Omental fat pad (tissue), 4 donors: ENCODE measurements around the gene SUMO4. TPM values are rescaled to one million over a fixed set of nuclear protein-coding genes. Genes with fewer than 3 reads are reported as not detected.

Source experiments
- ATAC-seq: fragments of 150-250 bp; one replicate; pipeline ENCODE4 v1.9.1; 2016; ENCODE audit warnings: mild to moderate bottlenecking, moderate library complexity; ENCODE audit not compliant: low FRiP score
- DNase-seq: peaks from one replicate; pipeline ENCODE4 v3.0.0-alpha.2; 2019; ENCODE audit warnings: low spot score
- total RNA-seq, 4 donors: library from RNA; depleted of rRNA; stranded (reverse); fragments of >200 nt; gene quantifications; one replicate each; pipeline ENCODE4 v1.1.0, GENCODE V29; 2016
- TF ChIP-seq, protein P1 (sequence below), 3 donors: fragments of 450-650 bp; IDR thresholded peaks; one replicate each; pipeline ENCODE4 v1.5.1; 2016 to 2017; ENCODE audit warnings: antibody characterized with exemption in 3 of 3, mild to moderate bottlenecking in 3 of 3, moderate library complexity in 2 of 3

Gene SUMO4
- total RNA-seq, 4 donors from 2014 or later: 1.9 to 10.6 (median 4.7) TPM

DNA sequence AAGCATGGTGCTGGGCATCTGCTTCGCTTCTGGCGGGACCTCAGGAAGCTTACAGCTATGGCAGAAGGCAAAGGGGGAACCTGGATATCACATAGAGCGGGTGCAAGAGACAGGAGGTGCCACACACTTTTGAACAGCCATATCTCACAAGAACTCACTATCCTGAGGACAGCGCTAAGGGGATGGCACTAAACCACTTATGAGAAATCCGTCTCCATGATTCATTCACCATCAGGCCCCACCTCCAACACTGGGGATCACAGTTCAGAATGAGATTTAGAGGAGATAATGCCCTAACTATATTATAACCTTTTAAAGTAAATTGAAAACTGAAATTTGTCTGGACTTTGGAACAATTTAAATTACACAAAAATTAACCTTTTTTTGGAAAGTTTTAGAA lies 37.8 kb upstream of the SUMO4 start:
- TF ChIP-seq, protein P1, sequence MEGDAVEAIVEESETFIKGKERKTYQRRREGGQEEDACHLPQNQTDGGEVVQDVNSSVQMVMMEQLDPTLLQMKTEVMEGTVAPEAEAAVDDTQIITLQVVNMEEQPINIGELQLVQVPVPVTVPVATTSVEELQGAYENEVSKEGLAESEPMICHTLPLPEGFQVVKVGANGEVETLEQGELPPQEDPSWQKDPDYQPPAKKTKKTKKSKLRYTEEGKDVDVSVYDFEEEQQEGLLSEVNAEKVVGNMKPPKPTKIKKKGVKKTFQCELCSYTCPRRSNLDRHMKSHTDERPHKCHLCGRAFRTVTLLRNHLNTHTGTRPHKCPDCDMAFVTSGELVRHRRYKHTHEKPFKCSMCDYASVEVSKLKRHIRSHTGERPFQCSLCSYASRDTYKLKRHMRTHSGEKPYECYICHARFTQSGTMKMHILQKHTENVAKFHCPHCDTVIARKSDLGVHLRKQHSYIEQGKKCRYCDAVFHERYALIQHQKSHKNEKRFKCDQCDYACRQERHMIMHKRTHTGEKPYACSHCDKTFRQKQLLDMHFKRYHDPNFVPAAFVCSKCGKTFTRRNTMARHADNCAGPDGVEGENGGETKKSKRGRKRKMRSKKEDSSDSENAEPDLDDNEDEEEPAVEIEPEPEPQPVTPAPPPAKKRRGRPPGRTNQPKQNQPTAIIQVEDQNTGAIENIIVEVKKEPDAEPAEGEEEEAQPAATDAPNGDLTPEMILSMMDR (IDR thresholded peaks at IDR 0.05): no peak
- ATAC-seq: no peak
- DNase-seq: no peak

DNA sequence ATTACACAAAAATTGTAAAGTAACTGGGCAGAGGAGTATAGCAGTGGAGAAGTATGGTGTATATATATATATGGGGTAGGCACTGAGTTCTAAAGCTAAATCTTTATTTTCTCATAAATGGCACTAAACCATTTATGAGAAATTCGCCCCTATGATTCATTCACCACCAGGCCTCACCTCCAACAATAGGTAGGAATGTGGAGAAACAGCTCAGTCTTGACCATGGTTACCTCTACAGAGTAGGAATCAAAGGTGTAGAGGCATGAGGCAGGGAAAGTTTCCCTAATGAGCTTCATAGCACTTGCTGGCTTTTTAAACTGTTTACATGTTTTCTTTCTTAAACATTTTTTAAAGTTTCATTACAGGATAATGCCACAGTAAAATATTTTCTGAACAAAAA lies 36.9 kb upstream of the SUMO4 start:
- no peak for DNase-seq
- TF ChIP-seq, protein P1 (IDR thresholded peaks at IDR 0.05): no peak
- ATAC-seq: no peak

DNA sequence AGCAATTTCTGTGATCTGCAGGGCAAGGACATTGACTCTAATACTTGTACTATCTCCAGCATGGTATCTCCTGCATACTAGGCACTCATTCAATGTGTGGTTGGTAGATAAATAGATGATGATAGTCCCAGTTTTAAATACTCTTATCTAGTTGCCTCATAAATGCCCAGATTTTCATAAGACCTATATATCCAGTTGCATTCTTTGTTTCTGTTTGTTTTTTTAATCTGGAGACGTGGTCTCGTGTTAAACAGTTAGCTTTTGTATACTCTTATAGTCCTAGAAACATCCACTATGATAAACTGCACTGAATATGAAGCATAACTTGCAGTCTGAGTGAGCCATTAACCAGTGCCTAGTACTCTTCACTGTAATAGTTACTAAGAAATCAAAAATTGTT lies 35.5 kb upstream of the SUMO4 start:
- TF ChIP-seq, protein P1 (IDR thresholded peaks at IDR 0.05): no peak
- no peak for DNase-seq
- ATAC-seq: no peak

DNA sequence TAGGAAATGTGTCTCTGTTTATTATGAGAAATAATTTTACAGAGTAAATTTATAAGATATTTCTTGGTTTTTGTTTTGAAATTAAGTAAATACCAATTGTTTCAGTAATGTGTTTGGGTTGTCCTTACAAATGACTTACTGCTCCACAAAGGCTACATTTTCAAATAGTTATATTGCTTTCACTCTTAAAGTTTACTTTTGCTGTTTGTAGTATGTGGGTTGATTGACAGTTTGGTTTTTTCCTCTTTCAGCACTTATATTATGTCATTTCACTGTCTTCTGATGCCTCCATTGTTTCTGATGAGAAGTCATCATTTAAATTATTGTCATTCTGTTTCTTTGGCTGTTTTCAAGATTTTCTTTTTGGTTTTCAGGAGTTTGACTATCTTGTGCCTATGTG lies 34.9 kb upstream of the SUMO4 start:
- DNase-seq (no peak), ATAC-seq (no peak)
- TF ChIP-seq, protein P1 (IDR thresholded peaks at IDR 0.05): no peak

DNA sequence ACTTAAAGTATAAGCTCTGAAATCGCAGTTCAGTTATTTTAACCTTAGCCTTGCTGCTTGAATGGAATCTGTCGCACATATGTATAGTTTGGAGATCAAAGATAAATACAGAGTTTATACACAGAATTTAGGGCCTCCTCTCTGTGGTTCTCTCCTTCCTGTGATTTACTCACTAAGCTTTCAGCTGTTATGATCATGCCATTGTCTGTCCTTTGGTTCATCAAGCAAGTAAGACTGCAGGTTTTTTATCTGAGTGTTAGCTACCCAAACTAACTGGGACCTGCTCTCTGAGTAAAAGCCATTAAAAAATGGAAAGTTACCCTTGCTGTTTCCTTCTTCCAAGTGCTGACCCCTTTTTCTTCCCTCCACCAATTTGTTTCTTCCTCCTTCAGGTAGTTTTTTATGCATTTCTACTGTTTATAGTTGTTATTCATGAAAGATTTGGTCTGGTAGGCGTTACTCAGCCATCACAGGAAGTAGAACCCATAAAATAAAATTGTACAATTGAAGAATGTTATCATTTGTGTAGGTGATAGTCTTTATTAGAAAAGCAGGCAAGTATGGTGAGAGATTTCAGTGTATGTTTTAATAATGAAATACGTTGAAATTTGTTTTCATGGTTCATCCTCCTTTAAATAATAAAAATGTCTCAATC lies 33.7 kb upstream of the SUMO4 start:
- no peak for DNase-seq
- TF ChIP-seq, protein P1 (IDR thresholded peaks at IDR 0.05): no peak
- no peak for ATAC-seq

DNA sequence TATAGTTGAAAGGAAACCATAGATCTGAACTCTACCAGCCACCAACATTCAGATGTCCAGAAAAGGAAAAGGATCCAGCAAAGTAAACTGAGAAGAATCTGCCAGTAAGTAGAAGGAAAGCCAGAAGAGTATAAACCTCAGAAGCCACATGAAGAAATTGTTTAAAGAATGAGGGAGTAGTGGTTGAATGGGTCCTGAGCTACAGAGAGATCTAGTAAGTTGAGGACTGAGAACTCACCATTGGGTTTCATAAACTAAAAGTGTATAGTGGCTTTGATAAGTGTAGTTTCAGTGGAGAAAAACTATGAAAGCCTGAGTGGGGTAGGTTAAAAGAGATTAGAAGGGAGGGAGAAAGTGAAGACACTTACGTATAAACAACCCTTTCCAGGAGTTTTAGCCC lies 32.0 kb upstream of the SUMO4 start:
- ATAC-seq (no peak), DNase-seq (no peak)
- TF ChIP-seq, protein P1 (IDR thresholded peaks at IDR 0.05): no peak

DNA sequence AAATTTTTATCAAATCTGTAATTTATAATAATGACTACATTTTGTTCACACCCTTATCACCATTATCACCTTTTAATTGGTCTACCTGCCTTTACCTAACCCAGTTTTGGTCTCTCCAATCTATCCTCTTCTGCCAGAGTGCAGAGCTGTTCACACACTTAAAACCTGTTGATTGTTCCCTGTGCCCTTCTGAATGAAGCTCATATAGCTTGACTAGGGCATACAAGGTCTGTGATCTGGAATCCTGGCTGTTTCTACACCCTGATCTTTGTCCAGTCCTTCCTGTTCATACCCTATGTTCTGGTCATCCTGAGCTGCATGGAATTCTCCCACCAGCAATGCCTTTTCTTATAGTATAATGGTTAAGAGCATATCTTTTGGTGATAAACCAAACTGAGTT lies 28.9 kb upstream of the SUMO4 start:
- DNase-seq: no peak
- TF ChIP-seq, protein P1 (IDR thresholded peaks at IDR 0.05): no peak
- no peak for ATAC-seq
